RWPE2 (cell line): ENCODE data around the gene PIGL.

Source experiments
- ATAC-seq: fragments of 200-7000 bp; cut with Tn5 transposase; 3 replicates; pipeline ENCODE4 v1.9.1; 2021; ENCODE audit warnings: low read depth
- DNase-seq: peaks from one replicate; pipeline ENCODE4 v3.0.0-alpha.2; 2020; ENCODE audit warnings: low spot score
- H3K27ac ChIP-seq: fragments of 450-650 bp; 2 replicates; pipeline ENCODE4 v1.5.1; 2017; ENCODE audit warnings: mild to moderate bottlenecking; ENCODE audit not compliant: poor library complexity, severe bottlenecking
- H3K27me3 ChIP-seq: fragments of 250-450 bp; sonication (Bioruptor Pico); 2 replicates; pipeline ENCODE4 v1.5.1; 2021; ENCODE audit warnings: mild to moderate bottlenecking, moderate library complexity; ENCODE audit not compliant: insufficient read depth, poor library complexity, severe bottlenecking
- H3K36me3 ChIP-seq: fragments of 250-450 bp; sonication (Bioruptor Pico); 2 replicates; pipeline ENCODE4 v1.5.1; 2020; ENCODE audit warnings: low read depth, mild to moderate bottlenecking, moderate library complexity
- H3K4me1 ChIP-seq: fragments of 250-450 bp; sonication (Bioruptor Pico); 2 replicates; pipeline ENCODE4 v1.5.1; 2021; ENCODE audit warnings: mild to moderate bottlenecking, moderate library complexity; ENCODE audit not compliant: insufficient read depth, poor library complexity, severe bottlenecking
- H3K4me3 ChIP-seq: fragments of 250-450 bp; sonication (Bioruptor Pico); 2 replicates; pipeline ENCODE4 v1.5.1; 2021; ENCODE audit warnings: mild to moderate bottlenecking, moderate library complexity; ENCODE audit not compliant: severe bottlenecking
- H3K9me3 ChIP-seq: fragments of 250-450 bp; sonication (Bioruptor Pico); 2 replicates; pipeline ENCODE4 v1.5.1; 2021; ENCODE audit warnings: mild to moderate bottlenecking, moderate library complexity; ENCODE audit not compliant: severe bottlenecking
- TF ChIP-seq, protein P1 (sequence below): fragments of 450-650 bp; IDR thresholded peaks from one replicate; pipeline ENCODE4 v1.5.1; 2017; ENCODE audit warnings: mild to moderate bottlenecking, moderate library complexity; ENCODE audit not compliant: poor library complexity, severe bottlenecking

The PIGL gene

DNA sequence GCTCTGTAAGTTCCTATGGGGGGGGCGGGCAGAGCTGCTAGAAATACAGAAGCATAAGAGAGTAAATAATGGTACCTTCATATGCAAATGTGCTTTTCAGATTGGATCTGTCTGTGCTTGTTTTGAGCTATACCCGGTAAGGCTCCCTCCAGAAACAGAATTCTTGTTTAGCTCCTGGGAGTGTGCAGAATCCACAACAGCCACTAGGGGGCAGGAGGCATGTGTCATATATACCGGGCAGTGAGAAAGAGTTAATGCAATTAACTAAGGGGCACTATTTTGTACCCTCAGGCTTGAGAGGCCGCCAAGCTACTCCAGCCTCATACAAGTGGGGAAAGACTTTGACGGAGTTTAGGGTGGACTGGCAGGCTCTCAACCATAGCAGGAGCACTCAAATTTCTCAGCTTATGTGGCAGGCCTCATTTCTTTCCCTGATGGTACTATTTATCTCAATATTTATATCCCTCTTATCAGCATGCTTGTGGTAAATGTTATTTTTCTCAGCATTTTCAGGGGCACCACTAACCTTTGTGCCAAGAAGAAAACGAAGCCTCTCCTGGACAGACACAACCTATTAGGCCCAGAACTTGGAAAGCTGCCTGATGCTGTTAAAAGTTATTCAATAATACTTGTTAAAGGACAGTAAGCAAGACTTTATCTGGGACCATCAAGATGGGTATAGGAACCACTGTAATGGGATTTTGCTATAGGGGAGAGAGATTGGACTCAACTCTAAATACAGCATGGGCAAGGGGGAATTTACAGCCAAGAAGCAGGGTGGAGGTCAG, 146.9 kb downstream of the PIGL start:
- Histone ChIP-seq H3K27ac (no peak overlapping the region), H3K4me3 (no peak overlapping the region), H3K9me3 (no peaks in the 10 kb centered on the region), H3K4me1 (no peaks in the 10 kb centered on the region), H3K36me3 (no peaks in the 10 kb centered on the region), H3K27me3 (no peaks in the 10 kb centered on the region)
- TF ChIP-seq, protein P1, sequence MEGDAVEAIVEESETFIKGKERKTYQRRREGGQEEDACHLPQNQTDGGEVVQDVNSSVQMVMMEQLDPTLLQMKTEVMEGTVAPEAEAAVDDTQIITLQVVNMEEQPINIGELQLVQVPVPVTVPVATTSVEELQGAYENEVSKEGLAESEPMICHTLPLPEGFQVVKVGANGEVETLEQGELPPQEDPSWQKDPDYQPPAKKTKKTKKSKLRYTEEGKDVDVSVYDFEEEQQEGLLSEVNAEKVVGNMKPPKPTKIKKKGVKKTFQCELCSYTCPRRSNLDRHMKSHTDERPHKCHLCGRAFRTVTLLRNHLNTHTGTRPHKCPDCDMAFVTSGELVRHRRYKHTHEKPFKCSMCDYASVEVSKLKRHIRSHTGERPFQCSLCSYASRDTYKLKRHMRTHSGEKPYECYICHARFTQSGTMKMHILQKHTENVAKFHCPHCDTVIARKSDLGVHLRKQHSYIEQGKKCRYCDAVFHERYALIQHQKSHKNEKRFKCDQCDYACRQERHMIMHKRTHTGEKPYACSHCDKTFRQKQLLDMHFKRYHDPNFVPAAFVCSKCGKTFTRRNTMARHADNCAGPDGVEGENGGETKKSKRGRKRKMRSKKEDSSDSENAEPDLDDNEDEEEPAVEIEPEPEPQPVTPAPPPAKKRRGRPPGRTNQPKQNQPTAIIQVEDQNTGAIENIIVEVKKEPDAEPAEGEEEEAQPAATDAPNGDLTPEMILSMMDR = peak; percentile 95
- no peak for DNase-seq
- ATAC-seq = peak; percentile 90

DNA sequence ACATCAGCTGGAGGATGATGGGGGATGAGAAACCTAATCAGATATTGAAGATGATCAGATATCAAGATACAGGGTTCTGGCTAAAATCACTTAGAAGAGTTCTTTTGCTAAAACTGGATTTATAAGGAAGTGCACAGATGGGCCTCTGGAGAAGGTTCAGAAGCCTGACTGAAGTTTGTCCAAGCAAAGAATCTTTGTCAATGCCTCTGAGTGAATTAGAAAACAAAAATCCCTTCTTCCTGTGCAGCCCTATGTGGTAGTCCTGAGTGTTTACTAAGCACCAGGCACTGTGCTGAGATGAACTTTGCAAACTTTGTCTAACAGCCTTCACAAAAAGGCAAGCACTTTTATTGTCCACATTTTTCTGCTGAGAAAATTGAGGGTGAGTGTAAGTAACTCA, 147.6 kb downstream of the PIGL start:
- Histone ChIP-seq H3K27ac (no peak overlapping the region), H3K4me3 (no peak overlapping the region), H3K36me3 (no peaks in the 10 kb centered on the region), H3K4me1 (no peaks in the 10 kb centered on the region), H3K27me3 (no peaks in the 10 kb centered on the region), H3K9me3 (no peaks in the 10 kb centered on the region)
- TF ChIP-seq, protein P1 = no peak
- DNase-seq (no peak), ATAC-seq (no peak)

DNA sequence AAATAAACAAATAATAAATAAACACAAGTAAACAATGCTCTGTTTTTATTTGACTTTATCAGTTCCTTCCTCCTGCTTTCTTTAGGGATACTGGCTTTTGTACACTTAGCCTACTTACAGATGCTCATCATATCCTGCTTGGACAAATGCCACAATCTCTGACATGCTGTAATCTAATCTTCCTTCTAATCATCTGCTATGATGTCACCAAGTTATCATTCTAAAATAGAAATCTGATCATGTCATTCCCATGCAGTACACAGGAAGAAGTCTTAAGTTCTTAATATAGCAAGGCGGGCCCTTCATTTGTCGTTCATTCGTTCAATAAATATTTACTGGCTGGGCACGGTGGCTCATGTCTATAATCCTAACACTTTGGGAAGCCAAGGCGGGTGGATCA, 154.7 kb downstream of the PIGL start:
- H3K27ac ChIP-seq = no peak overlapping the region
- DNase-seq (no peak), ATAC-seq (peak; percentile 58; the same call in 2 of the 3 replicates)
- no peak overlapping the region for H3K4me3 ChIP-seq
- TF ChIP-seq, protein P1 = no peak
- no peaks in the 10 kb centered on the region for H3K36me3 ChIP-seq
- H3K4me1 ChIP-seq = peaks cover 6% of the 10 kb centered on the region
- H3K27me3 ChIP-seq = no peaks in the 10 kb centered on the region
- H3K9me3 ChIP-seq = no peaks in the 10 kb centered on the region

DNA sequence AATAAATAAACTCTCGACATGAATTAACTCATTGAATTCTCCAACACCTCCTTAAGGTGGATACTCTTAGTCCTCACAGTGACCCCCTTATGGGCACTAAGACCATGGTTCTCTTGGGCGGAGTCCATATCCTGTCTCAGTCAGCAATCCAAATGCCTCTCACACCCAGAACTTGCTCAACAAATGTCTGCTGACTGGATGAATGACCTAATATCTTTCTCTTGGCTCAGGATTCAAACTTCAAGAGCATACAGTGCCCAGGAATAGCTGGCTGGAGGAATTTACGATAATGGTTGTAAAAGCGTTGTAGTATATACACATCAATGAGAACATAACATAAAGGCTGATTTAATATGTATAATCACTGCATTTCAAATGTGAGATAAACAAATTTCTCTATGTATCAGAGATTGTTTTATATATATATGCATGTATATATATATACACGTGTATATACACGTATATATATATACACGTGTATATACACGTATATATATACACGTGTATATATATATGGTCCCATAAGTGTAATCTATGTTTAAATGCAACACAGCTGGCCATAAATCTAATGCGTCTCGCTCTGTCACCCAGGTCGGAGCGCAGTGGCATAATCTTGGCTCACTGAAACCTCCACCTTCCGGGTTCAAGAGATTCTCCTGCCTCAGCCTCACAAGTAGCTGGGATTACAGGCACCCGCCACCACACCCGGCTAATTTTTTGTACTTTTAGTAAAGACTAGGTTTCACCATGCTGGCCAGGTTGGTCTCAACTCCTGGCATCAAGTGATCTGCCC, 157.3 kb downstream of the PIGL start:
- DNase-seq = no peak
- ATAC-seq = no peak
- Histone ChIP-seq H3K27ac (no peak overlapping the region), H3K27me3 (no peaks in the 10 kb centered on the region), H3K9me3 (no peaks in the 10 kb centered on the region), H3K4me1 (peaks cover 21% of the 10 kb centered on the region), H3K4me3 (no peak overlapping the region), H3K36me3 (no peaks in the 10 kb centered on the region)
- TF ChIP-seq, protein P1 = no peak
